Fibroblast of villous mesenchyme (primary cell): Measurements from ENCODE around the gene DUSP10. TPM values are rescaled to one million over a fixed set of nuclear protein-coding genes. Genes with fewer than 3 reads are reported as not detected.

Experiments used
- DNase-seq: peaks from one replicate; pipeline ENCODE4 v3.0.0-alpha.2; 2010; ENCODE audit warnings: low read depth
- H3K4me3 ChIP-seq: 2 replicates; pipeline ENCODE4 v1.5.1; 2011; ENCODE audit warnings: low read depth, mild to moderate bottlenecking, low read length
- total RNA-seq: library from RNA; depleted of rRNA; stranded (reverse); fragments of >200 nt; gene quantifications from 2 replicates; pipeline ENCODE4 v1.2.3, GENCODE V29; 2012
- TF ChIP-seq, protein P1 (sequence below): IDR thresholded peaks from 2 replicates; pipeline ENCODE4 v1.5.1; 2012; ENCODE audit warnings: low read depth, mild to moderate bottlenecking, low read length; ENCODE audit not compliant: insufficient read depth

DUSP10 gene
- total RNA-seq, 1 donor = 35.8 TPM

DNA sequence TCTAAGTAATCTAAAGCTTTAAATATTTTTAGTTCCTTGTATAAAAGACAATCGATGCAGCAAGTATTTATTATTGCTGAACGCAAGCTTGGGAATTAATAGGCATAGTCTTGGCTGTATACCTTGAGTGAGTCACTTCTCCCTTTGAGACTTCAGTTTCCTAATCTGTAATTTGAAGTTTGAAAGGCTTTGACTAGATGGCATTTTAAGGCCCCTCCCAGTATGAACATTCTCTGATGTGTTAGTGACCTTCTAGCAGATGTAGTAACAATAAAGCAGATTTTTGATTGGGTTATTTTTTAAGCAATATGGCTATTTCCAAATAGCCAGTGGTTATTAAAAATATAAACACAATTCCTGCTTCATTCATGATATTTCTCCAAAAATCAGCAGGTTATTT lies 58.2 kb downstream of the DUSP10 start:
- DNase-seq = no peak
- TF ChIP-seq, protein P1, sequence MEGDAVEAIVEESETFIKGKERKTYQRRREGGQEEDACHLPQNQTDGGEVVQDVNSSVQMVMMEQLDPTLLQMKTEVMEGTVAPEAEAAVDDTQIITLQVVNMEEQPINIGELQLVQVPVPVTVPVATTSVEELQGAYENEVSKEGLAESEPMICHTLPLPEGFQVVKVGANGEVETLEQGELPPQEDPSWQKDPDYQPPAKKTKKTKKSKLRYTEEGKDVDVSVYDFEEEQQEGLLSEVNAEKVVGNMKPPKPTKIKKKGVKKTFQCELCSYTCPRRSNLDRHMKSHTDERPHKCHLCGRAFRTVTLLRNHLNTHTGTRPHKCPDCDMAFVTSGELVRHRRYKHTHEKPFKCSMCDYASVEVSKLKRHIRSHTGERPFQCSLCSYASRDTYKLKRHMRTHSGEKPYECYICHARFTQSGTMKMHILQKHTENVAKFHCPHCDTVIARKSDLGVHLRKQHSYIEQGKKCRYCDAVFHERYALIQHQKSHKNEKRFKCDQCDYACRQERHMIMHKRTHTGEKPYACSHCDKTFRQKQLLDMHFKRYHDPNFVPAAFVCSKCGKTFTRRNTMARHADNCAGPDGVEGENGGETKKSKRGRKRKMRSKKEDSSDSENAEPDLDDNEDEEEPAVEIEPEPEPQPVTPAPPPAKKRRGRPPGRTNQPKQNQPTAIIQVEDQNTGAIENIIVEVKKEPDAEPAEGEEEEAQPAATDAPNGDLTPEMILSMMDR = no peak
- H3K4me3 ChIP-seq = no peak overlapping the region

GRCh38 chr1:221680085-221680484 lies 61.8 kb downstream of the DUSP10 start:
- H3K4me3 ChIP-seq = no peak overlapping the region
- DNase-seq = no peak
- TF ChIP-seq, protein P1 = no peak

DNA sequence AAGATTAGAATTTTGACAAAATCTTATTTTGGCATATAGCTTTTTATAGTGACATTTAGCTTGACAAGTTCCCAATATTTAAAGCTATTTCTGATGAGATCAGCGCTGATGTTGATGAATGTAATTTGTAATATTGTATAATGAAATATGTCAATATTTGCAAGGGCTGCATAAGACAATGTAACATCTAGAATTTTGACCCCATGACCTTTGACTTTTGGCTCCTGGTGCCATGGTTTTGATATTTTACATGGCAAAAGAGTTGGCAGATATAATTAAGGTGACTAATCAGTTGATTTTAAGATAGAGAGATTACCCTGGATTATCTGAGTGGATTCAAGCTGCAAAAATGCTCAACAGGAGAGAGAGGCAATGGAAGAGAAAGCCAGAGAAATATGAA lies 63.9 kb downstream of the DUSP10 start:
- DNase-seq = no peak
- no peak overlapping the region for H3K4me3 ChIP-seq
- TF ChIP-seq, protein P1 = no peak

- DNase-seq = no peak
- H3K4me3 ChIP-seq = no peak overlapping the region
- TF ChIP-seq, protein P1 = no peak
Measured at GRCh38 chr1:221675880-221676800, 65.7 kb downstream of the DUSP10 start.

GRCh38 chr1:221672965-221673364 lies 68.9 kb downstream of the DUSP10 start:
- H3K4me3 ChIP-seq = no peak overlapping the region
- no peak for DNase-seq
- TF ChIP-seq, protein P1 = no peak

DNA sequence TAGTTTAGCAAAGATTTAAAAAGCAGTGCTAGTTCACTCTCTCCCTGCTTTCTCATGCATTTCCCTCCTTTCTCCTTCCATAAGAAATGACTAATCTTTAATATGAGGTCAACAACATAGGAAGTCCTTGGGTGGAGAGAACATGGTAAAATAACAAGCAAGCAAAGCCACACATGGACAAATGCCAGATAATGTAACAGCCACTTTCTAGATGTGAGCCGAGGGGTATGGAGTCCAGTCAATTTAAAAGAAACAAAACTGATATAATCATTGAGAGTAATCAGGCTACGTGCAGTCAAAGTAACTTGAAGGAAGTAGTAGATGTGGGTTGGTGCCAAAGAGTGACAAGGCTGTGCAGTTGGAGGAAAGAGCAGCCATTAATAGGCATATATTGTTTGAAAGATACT lies 69.6 kb downstream of the DUSP10 start:
- TF ChIP-seq, protein P1 = no peak
- peak; percentile 22 for DNase-seq
- H3K4me3 ChIP-seq = no peak overlapping the region

GRCh38 chr1:221670081-221670480 lies 71.8 kb downstream of the DUSP10 start:
- H3K4me3 ChIP-seq = no peak overlapping the region
- DNase-seq = no peak
- TF ChIP-seq, protein P1 = no peak
